ENCODE data around the gene FGGY. TPM values are rescaled to one million over a fixed set of nuclear protein-coding genes. Genes with fewer than 3 reads are reported as not detected.
A peak's percentile ranks its signal among the peaks of the same experiment; 100 is the strongest.

Gene FGGY
- total and polyA plus RNA-seq, 2 donors (not counting 1 experiment from before 2014, with no cell fraction given) = 6.1 to 38.5 TPM

DNA sequence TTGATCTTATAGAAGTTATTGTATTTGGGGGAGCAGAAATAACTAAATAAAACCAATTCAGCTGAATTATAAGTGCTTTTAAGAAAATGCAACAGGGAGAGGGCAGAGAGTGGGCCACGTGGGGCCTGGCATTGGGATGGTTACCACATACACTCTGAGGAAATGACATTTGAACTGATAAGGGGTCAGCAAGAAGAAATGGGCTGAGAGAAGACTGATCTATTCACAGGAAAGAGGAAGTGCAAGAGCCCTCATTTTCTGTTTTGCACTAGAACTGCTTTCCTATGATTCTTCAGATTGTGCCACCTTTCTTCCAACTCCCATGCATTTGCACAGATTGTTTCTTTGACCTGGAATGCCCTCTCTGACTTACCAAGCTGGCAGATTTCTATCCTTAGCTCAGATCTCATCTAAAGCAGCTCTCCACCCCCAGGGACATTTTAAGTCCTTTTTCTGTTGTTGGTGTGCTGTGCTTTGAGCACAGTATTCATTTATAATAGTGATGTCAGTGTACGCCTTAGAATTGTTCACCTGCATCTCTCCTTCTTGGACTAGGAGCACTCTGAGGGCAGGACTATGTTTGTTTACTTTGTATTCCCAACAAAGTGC is 115.9 kb downstream of the FGGY start:
- ATAC-seq (ENCODE audit: low read depth) (no peak), DNase-seq (peak; percentile 13)
- WGBS (ENCODE audit: insufficient coverage) = no CpG with 5 or more reads among the region's 2 CpGs
- Histone ChIP-seq H3K36me3 (replicated peaks in 1 of 2; ENCODE audit: control extremely low read depth in 1 of 2, control insufficient read depth in 1 of 2, extremely low read depth in 1 of 2, insufficient read depth in 2 of 2, low read length in 1 of 2) (no peaks in the 10 kb centered on the region), H3K4me3 (ENCODE audit: control extremely low read depth in 1 of 5, extremely low read depth in 1 of 5, insufficient read depth in 1 of 5, low read depth in 2 of 5, low read length in 4 of 5) (no peak overlapping the region), H3K79me2 (ENCODE audit: control insufficient read depth, insufficient read depth, low read length) (no peaks in the 10 kb centered on the region), H3K9ac (ENCODE audit: low read length) (no peak overlapping the region), H4K20me1 (ENCODE audit: control insufficient read depth, insufficient read depth, low read length, poor library complexity, severe bottlenecking) (no peaks in the 10 kb centered on the region), H3K27me3 (replicated peaks in 1 of 4; ENCODE audit: control extremely low read depth in 1 of 4, control insufficient read depth in 3 of 4, insufficient read depth in 4 of 4, low read length in 3 of 4) (no peaks in the 10 kb centered on the region), H3K4me1 (ENCODE audit: control insufficient read depth in 2 of 2, insufficient read depth in 2 of 2, low read length in 2 of 2) (peaks cover 6 to 7% of the 10 kb centered on the region in 2 donors), H3K27ac (ENCODE audit: low read length in 2 of 2) (no peak overlapping the region), H3K9me3 (ENCODE audit: control extremely low read depth in 1 of 3, control insufficient read depth in 2 of 3, insufficient read depth in 1 of 3, low read length in 2 of 3) (no peaks in the 10 kb centered on the region), H3K4me2 (replicated peaks; ENCODE audit: low read depth, low read length, poor library complexity, severe bottlenecking) (no peak overlapping the region), H2AFZ (ENCODE audit: insufficient read depth, low read depth, low read length, poor library complexity, severe bottlenecking) (peak overlapping the region; percentile 3)
- CTCF ChIA-PET = no interaction called here
- TF ChIP-seq, protein P1, sequence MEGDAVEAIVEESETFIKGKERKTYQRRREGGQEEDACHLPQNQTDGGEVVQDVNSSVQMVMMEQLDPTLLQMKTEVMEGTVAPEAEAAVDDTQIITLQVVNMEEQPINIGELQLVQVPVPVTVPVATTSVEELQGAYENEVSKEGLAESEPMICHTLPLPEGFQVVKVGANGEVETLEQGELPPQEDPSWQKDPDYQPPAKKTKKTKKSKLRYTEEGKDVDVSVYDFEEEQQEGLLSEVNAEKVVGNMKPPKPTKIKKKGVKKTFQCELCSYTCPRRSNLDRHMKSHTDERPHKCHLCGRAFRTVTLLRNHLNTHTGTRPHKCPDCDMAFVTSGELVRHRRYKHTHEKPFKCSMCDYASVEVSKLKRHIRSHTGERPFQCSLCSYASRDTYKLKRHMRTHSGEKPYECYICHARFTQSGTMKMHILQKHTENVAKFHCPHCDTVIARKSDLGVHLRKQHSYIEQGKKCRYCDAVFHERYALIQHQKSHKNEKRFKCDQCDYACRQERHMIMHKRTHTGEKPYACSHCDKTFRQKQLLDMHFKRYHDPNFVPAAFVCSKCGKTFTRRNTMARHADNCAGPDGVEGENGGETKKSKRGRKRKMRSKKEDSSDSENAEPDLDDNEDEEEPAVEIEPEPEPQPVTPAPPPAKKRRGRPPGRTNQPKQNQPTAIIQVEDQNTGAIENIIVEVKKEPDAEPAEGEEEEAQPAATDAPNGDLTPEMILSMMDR (IDR thresholded peaks at IDR 0.05) = no peak
- no peak for TF ChIP-seq EZH2 (IDR thresholded peaks at IDR 0.05; ENCODE audit: borderline replicate concordance, insufficient read depth, low read depth, low read length, poor library complexity, severe bottlenecking)
- no peaks in the 10 kb centered on the region for H3K27me3 Mint-ChIP-seq
- no peak overlapping the region for H3K4me3 Mint-ChIP-seq
- intact Hi-C loops (cut with micrococcal nuclease) = no loop called here
- H3K4me1 Mint-ChIP-seq = peaks cover 3% of the 10 kb centered on the region
- POLR2A ChIA-PET = no interaction called here
- no peaks in the 10 kb centered on the region for H3K9me3 Mint-ChIP-seq (ENCODE audit: insufficient read depth)
- H3K27ac Mint-ChIP-seq = no peak overlapping the region

DNA sequence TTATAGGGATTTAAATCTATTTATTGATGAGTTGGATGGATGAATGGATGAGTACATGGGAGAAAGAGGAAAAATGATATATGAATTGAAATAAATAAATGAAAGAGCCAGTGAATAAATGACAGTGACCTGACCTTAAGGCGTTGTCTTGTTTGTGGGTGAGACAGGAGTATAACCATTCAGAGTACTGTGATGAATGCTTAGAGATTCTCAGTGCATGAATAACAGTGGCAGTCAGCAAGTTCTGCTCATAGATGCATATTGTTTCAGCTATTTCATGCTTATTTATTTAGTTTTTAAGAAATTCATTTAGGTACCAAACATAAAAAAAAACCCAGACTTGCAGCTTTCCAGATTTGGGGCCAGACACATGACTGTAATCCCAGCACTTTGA is 116.4 kb downstream of the FGGY start:
- Histone ChIP-seq H4K20me1 (ENCODE audit: control insufficient read depth, insufficient read depth, low read length, poor library complexity, severe bottlenecking) (no peaks in the 10 kb centered on the region), H2AFZ (ENCODE audit: insufficient read depth, low read depth, low read length, poor library complexity, severe bottlenecking) (no peak overlapping the region), H3K9me3 (ENCODE audit: control extremely low read depth in 1 of 3, control insufficient read depth in 2 of 3, insufficient read depth in 1 of 3, low read length in 2 of 3) (no peaks in the 10 kb centered on the region), H3K4me1 (ENCODE audit: control insufficient read depth in 2 of 2, insufficient read depth in 2 of 2, low read length in 2 of 2) (peaks cover 6 to 7% of the 10 kb centered on the region in 2 donors), H3K9ac (ENCODE audit: low read length) (no peak overlapping the region), H3K79me2 (ENCODE audit: control insufficient read depth, insufficient read depth, low read length) (no peaks in the 10 kb centered on the region), H3K27ac (ENCODE audit: low read length in 2 of 2) (no peak overlapping the region), H3K4me3 (ENCODE audit: control extremely low read depth in 1 of 5, extremely low read depth in 1 of 5, insufficient read depth in 1 of 5, low read depth in 2 of 5, low read length in 4 of 5) (no peak overlapping the region), H3K4me2 (replicated peaks; ENCODE audit: low read depth, low read length, poor library complexity, severe bottlenecking) (no peak overlapping the region), H3K36me3 (replicated peaks in 1 of 2; ENCODE audit: control extremely low read depth in 1 of 2, control insufficient read depth in 1 of 2, extremely low read depth in 1 of 2, insufficient read depth in 2 of 2, low read length in 1 of 2) (no peaks in the 10 kb centered on the region), H3K27me3 (replicated peaks in 1 of 4; ENCODE audit: control extremely low read depth in 1 of 4, control insufficient read depth in 3 of 4, insufficient read depth in 4 of 4, low read length in 3 of 4) (no peaks in the 10 kb centered on the region)
- H3K4me1 Mint-ChIP-seq = peaks cover 3% of the 10 kb centered on the region
- intact Hi-C loops (cut with micrococcal nuclease) = no loop called here
- ChIA-PET POLR2A (no interaction called here), CTCF (no interaction called here)
- TF ChIP-seq EZH2 (IDR thresholded peaks at IDR 0.05; ENCODE audit: borderline replicate concordance, insufficient read depth, low read depth, low read length, poor library complexity, severe bottlenecking) = no peak
- TF ChIP-seq, protein P1 (IDR thresholded peaks at IDR 0.05) = no peak
- H3K27me3 Mint-ChIP-seq = no peaks in the 10 kb centered on the region
- no peak overlapping the region for H3K27ac Mint-ChIP-seq
- H3K9me3 Mint-ChIP-seq (ENCODE audit: insufficient read depth) = no peaks in the 10 kb centered on the region
- ATAC-seq (ENCODE audit: low read depth) (no peak), DNase-seq (no peak)
- 100% methylated on average over 1 of the region's 1 CpG for WGBS (ENCODE audit: insufficient coverage)
- H3K4me3 Mint-ChIP-seq = no peak overlapping the region
